Right lobe of liver (tissue), 4 donors: ENCODE data around the gene SKP1.

Experiments
- POLR2A ChIP-seq: fragments of 450-650 bp; IDR thresholded peaks from one replicate; pipeline ENCODE4 v1.6.1; 2017; ENCODE audit warnings: antibody characterized with exemption, mild to moderate bottlenecking
- TF ChIP-seq, protein P1 (sequence below), 4 donors: fragments of 200-600 bp in 3 of 4; fragments of 450-650 bp in 1 of 4; IDR thresholded peaks; one replicate each; pipeline versions ENCODE4 v1.5.1 to v1.8.0; 2016 to 2022; ENCODE audit warnings: antibody characterized with exemption in 4 of 4, mild to moderate bottlenecking in 2 of 4
- donor health status: DM: no; HTN: no; CAD: no.
- donor health status: DM: no; HTN: no; CAD: no.
- donor health status: DM: no; HTN: yes; CAD: no.

DNA sequence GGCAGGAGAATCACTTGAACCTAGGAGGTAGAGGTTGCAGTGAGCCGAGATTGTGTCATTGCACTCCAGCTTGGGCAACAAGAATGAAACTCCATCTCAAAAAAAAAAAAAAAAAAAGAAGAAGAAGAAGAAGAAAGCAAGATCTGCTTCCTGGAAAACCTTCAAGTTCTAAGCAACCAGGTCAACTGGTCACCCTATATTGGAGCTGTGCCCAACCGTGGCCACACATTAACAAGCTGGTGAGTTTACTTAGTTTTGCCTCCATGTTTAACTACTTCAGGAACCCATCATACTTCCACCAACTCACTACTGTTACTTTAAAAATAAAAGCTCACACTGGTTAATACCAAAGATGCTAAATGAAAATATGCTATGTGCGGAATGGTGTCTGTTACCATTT is 12.3 kb upstream of the SKP1 start:
- TF ChIP-seq, protein P1, sequence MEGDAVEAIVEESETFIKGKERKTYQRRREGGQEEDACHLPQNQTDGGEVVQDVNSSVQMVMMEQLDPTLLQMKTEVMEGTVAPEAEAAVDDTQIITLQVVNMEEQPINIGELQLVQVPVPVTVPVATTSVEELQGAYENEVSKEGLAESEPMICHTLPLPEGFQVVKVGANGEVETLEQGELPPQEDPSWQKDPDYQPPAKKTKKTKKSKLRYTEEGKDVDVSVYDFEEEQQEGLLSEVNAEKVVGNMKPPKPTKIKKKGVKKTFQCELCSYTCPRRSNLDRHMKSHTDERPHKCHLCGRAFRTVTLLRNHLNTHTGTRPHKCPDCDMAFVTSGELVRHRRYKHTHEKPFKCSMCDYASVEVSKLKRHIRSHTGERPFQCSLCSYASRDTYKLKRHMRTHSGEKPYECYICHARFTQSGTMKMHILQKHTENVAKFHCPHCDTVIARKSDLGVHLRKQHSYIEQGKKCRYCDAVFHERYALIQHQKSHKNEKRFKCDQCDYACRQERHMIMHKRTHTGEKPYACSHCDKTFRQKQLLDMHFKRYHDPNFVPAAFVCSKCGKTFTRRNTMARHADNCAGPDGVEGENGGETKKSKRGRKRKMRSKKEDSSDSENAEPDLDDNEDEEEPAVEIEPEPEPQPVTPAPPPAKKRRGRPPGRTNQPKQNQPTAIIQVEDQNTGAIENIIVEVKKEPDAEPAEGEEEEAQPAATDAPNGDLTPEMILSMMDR (IDR thresholded peaks at IDR 0.05): no peak
- no peak for TF ChIP-seq POLR2A
